Spleen (tissue), 11 donors: ENCODE measurements around the gene INS. TPM values are rescaled to one million over a fixed set of nuclear protein-coding genes. Genes with fewer than 3 reads are reported as not detected.

Source experiments
- DNase-seq: peaks from one replicate; pipeline ENCODE4 v3.0.0-alpha.2; 2020
- H3K27ac ChIP-seq, 8 donors: fragments of 200-600 bp; sonication (generic) in 7 of 8; 1 replicate in 4 of 8; 2 replicates in 4 of 8; pipeline versions ENCODE4 v1.5.0 to v1.8.0; 2016 to 2021; ENCODE audit warnings: inconsistent platforms in 4 of 8, mild to moderate bottlenecking in 4 of 8, moderate library complexity in 1 of 8
- H3K27me3 ChIP-seq, 7 donors: fragments of 200-600 bp; sonication (generic) in 6 of 7; replicated peaks in 1 of 7; 1 replicate in 4 of 7; 2 replicates in 3 of 7; pipeline versions ENCODE4 v1.5.0 to v1.8.0; 2016 to 2021; ENCODE audit warnings: inconsistent platforms in 3 of 7, mild to moderate bottlenecking in 1 of 7
- H3K36me3 ChIP-seq, 6 donors: fragments of 200-600 bp; sonication (generic) in 5 of 6; 1 replicate in 4 of 6; 2 replicates in 2 of 6; pipeline versions ENCODE4 v1.5.0 to v1.8.0; 2016 to 2021; ENCODE audit warnings: inconsistent platforms in 2 of 6
- H3K4me1 ChIP-seq, 6 donors: fragments of 200-600 bp; sonication (generic) in 5 of 6; 1 replicate in 3 of 6; 2 replicates in 3 of 6; pipeline versions ENCODE4 v1.5.0 to v1.8.0; 2016 to 2021; ENCODE audit warnings: inconsistent platforms in 3 of 6
- H3K4me3 ChIP-seq, 8 donors: fragments of 200-600 bp; sonication (generic) in 7 of 8; 1 replicate in 4 of 8; 2 replicates in 4 of 8; pipeline versions ENCODE4 v1.5.0 to v1.8.0; 2016 to 2021; ENCODE audit warnings: inconsistent platforms in 4 of 8, mild to moderate bottlenecking in 4 of 8, moderate library complexity in 2 of 8
- H3K9me3 ChIP-seq, 8 donors: fragments of 200-600 bp; sonication (generic) in 7 of 8; 1 replicate in 4 of 8; 2 replicates in 4 of 8; pipeline versions ENCODE4 v1.5.0 to v1.8.0; 2016 to 2021; ENCODE audit warnings: inconsistent platforms in 4 of 8
- CTCF ChIP-seq, 11 experiments: fragments of 200-600 bp in 7 of 11; fragments of 450-650 bp in 4 of 11; sonication (generic) in 4 of 11; IDR thresholded peaks in 8 of 11; conservative IDR thresholded peaks in 3 of 11; 1 replicate in 7 of 11; 2 replicates in 4 of 11; pipeline versions ENCODE4 v1.4.0 to v1.8.0; 2016 to 2021; ENCODE audit warnings: antibody characterized with exemption in 11 of 11, inconsistent platforms in 4 of 11, mild to moderate bottlenecking in 1 of 11
- POLR2A ChIP-seq, 3 donors: fragments of 450-650 bp; IDR thresholded peaks; one replicate each; pipeline ENCODE4 v1.5.1; 2017; ENCODE audit warnings: antibody characterized with exemption in 3 of 3, mild to moderate bottlenecking in 1 of 3
- POLR2AphosphoS5 ChIP-seq, 3 donors: sonication (generic); formaldehyde crosslinking; IDR thresholded peaks; one replicate each; pipeline ENCODE4 v1.5.1; 2017; ENCODE audit warnings: antibody characterized with exemption in 3 of 3
- WGBS, 5 donors: extraction: QIAGEN DNeasy Blood & Tissue Kit in 3 of 5; methylation state at CpG; one replicate each; pipeline versions ENCODE4 v1.1.5 to v1.1.7; 2013 to 2018; 5-methylcytosine and 5-hydroxymethylcytosine counted together
- intact Hi-C: fragments of 100-400 bp; cut with DNase I; formaldehyde crosslinking; loops from one replicate; pipeline ENCODE4 v1.15.0; 2023; ENCODE audit warnings: low total_unique reads
- polyA plus RNA-seq, 3 donors: library from polyadenylated mRNA; stranded (reverse); fragments of 200-250 nt; gene quantifications; one replicate each; pipeline ENCODE4 v1.2.1, GENCODE V29; 2013
- total RNA-seq, 7 donors: library from RNA; depleted of rRNA in 3 of 7; stranded (reverse); fragments of >200 nt in 3 of 7; fragmentation: NEBNext Ultra II Directional in 4 of 7; extraction: Animal tissue kit (Norgen Biotek cat#: 25700) in 4 of 7; gene quantifications; one replicate each; pipeline versions ENCODE4 v1.1.0 to v1.2.1, GENCODE V29; 2016 to 2021
- donor health status: healthy with polysubstance abuse.
- donor health status: DM: no; HTN: no; CAD: no; lungs with moderate emphysema.
- donor health status: DM: no; HTN: no; CAD: no.
- donor health status: Bipolar disorder and iron deficiency.
- donor health status: healthy.
- donor health status: DM: no; HTN: no; CAD: no.
- donor health status: DM: yes; HTN: yes; CAD: no.

The INS gene
- total and polyA plus RNA-seq, 10 donors = 1.3 to 2.4 (median 1.5) TPM; not detected in 5

- 59 to 81% (median 65%) methylated on average over 15 to 19 of the region's 19 CpGs for WGBS, 5 donors
- no peaks in the 10 kb centered on the region for H3K4me1 ChIP-seq
- DNase-seq = peak; percentile 51
- H3K27ac ChIP-seq = no peak overlapping the region
- peaks cover 0 to 44% (median 25%) of the 10 kb centered on the region in 7 donors for H3K27me3 ChIP-seq
- H3K4me3 ChIP-seq = no peak overlapping the region
- TF ChIP-seq POLR2A (IDR thresholded peaks at IDR 0.05) = no peak
- TF ChIP-seq POLR2AphosphoS5 (IDR thresholded peaks at IDR 0.05) = no peak
- TF ChIP-seq CTCF (IDR thresholded peaks at IDR 0.05 in 8 of 11, conservative IDR thresholded peaks at IDR 0.05 in 3 of 11) = no peak
- intact Hi-C loops = no loop called here
- no peaks in the 10 kb centered on the region for H3K36me3 ChIP-seq
- H3K9me3 ChIP-seq = peaks cover 0 to 1% (median under 1%) of the 10 kb centered on the region in 8 donors
Measured at GRCh38 chr11:2122222-2122906, 38.6 kb downstream of the INS start.

- H3K27ac ChIP-seq = no peak overlapping the region
- peaks cover 0 to 44% (median 25%) of the 10 kb centered on the region in 7 donors for H3K27me3 ChIP-seq
- peak; percentile 62 for DNase-seq
- H3K4me1 ChIP-seq = no peaks in the 10 kb centered on the region
- peaks cover 0 to 10% (median 9%) of the 10 kb centered on the region in 8 donors for H3K9me3 ChIP-seq
- H3K36me3 ChIP-seq = no peaks in the 10 kb centered on the region
- intact Hi-C loops = no loop called here
- 76 to 88% (median 84%) methylated on average over 20 to 21 of the region's 21 CpGs for WGBS, 5 donors
- TF ChIP-seq POLR2AphosphoS5 (IDR thresholded peaks at IDR 0.05) (no peak), CTCF (IDR thresholded peaks at IDR 0.05 in 8 of 11, conservative IDR thresholded peaks at IDR 0.05 in 3 of 11) (no peak), POLR2A (IDR thresholded peaks at IDR 0.05) (no peak)
- no peak overlapping the region for H3K4me3 ChIP-seq
Measured at GRCh38 chr11:2121227-2122130, 39.5 kb downstream of the INS start.

- intact Hi-C loops = no loop called here
- Histone ChIP-seq H3K27ac (no peak overlapping the region), H3K36me3 (no peaks in the 10 kb centered on the region), H3K27me3 (peaks cover 0 to 44% (median 25%) of the 10 kb centered on the region in 7 donors), H3K4me1 (no peaks in the 10 kb centered on the region), H3K4me3 (no peak overlapping the region), H3K9me3 (peaks cover 0 to 17% (median 13%) of the 10 kb centered on the region in 8 donors)
- peak; percentile 53 for DNase-seq
- WGBS, 5 donors = 66 to 83% (median 75%) methylated on average over 19 to 23 of the region's 23 CpGs
- TF ChIP-seq CTCF (IDR thresholded peaks at IDR 0.05 in 8 of 11, conservative IDR thresholded peaks at IDR 0.05 in 3 of 11) (no peak), POLR2A (IDR thresholded peaks at IDR 0.05) (no peak), POLR2AphosphoS5 (IDR thresholded peaks at IDR 0.05) (no peak)
Measured at GRCh38 chr11:2120359-2121100, 40.5 kb downstream of the INS start.
